IPS-20b (cell line): ENCODE results near the gene BBS12.
"Not testable (repeated sequence)": the region's sequence is repeated elsewhere in the genome, so short reads cannot be mapped to it uniquely, and the experiment has no call there.

Source experiments
- H3K27ac ChIP-seq: one replicate; pipeline ENCODE4 v1.5.1; 2013; ENCODE audit warnings: low read length
- H3K27me3 ChIP-seq: 2 replicates; pipeline ENCODE4 v1.6.1; 2013; ENCODE audit warnings: mild to moderate bottlenecking, low read length, inconsistent platforms; ENCODE audit not compliant: insufficient read depth
- H3K36me3 ChIP-seq: 2 replicates; pipeline ENCODE4 v1.6.1; 2013; ENCODE audit warnings: low read depth, mild to moderate bottlenecking, inconsistent platforms, low read length, moderate library complexity; ENCODE audit not compliant: insufficient read depth
- H3K4me1 ChIP-seq: 2 replicates; pipeline ENCODE4 v1.6.1; 2013; ENCODE audit warnings: mild to moderate bottlenecking, control low read depth, inconsistent platforms, low read length, moderate library complexity; ENCODE audit not compliant: insufficient read depth
- H3K4me3 ChIP-seq: 2 replicates; pipeline ENCODE4 v1.5.1; 2013; ENCODE audit warnings: mild to moderate bottlenecking, low read length, inconsistent platforms
- H3K9ac ChIP-seq: 2 replicates; pipeline ENCODE4 v1.6.1; 2013; ENCODE audit warnings: low read depth, mild to moderate bottlenecking, inconsistent platforms, low read length, moderate library complexity
- H3K9me3 ChIP-seq: 2 replicates; pipeline ENCODE4 v1.6.1; 2013; ENCODE audit warnings: mild to moderate bottlenecking, low read depth, low read length, inconsistent platforms; ENCODE audit not compliant: insufficient read depth

Gene BBS12

GRCh38 chr4:122786296-122786695 lies 53.8 kb downstream of the BBS12 start:
- not testable (repeated sequence) for H3K9ac ChIP-seq, H3K27ac ChIP-seq

GRCh38 chr4:122786920-122787319 lies 54.4 kb downstream of the BBS12 start:
- H3K4me1 ChIP-seq, result peaks cover 39% of the 10 kb centered on the region; the same call in 1 of the 2 replicates
- not testable (repeated sequence) for H3K4me3 ChIP-seq, H3K9ac ChIP-seq, H3K36me3 ChIP-seq, H3K27ac ChIP-seq, H3K27me3 ChIP-seq, H3K9me3 ChIP-seq

More at GRCh38 chr4:122786296-122786695, 53.8 kb downstream of the BBS12 start:
- not testable (repeated sequence) for H3K9me3 ChIP-seq, H3K4me3 ChIP-seq, H3K27me3 ChIP-seq, H3K36me3 ChIP-seq
- peaks cover 43% of the 10 kb centered on the region; the same call in 1 of the 2 replicates for H3K4me1 ChIP-seq

- no peak overlapping the region for H3K27ac ChIP-seq
- H3K27me3 ChIP-seq, result no peaks in the 10 kb centered on the region
- peaks cover 32% of the 10 kb centered on the region; the same call in 1 of the 2 replicates for H3K4me1 ChIP-seq
- H3K9ac ChIP-seq, result no peak overlapping the region; the same call in 1 of the 2 replicates
- H3K36me3 ChIP-seq, result no peaks in the 10 kb centered on the region
- H3K9me3 ChIP-seq, result no peaks in the 10 kb centered on the region
- H3K4me3 ChIP-seq, result no peak overlapping the region
These were observed 55.4 kb downstream of the BBS12 start for GRCh38 chr4:122787940-122788339.

DNA sequence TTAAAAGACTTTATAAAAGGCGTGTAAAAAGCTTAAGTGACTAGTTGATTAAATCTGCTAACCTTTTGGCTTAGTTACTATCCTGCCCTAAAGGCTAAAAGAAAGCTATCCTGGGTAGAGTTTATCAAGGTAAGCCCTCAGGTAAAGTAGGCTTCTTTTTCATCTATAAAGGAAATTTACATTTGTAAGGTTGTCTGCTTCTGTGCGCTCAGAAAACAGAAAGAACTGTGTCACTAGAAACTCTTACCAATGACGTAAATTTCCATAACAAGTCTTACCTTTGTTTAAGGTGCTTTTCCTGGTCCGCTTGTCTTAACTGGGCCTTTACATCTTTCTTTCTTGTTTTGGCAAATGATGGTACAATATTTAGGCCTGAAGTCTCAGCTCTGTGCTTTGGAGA lies 56.4 kb downstream of the BBS12 start:
- H3K9ac ChIP-seq, result peak overlapping the region; percentile 47; the same call in 1 of the 2 replicates
- H3K36me3 ChIP-seq, result no peaks in the 10 kb centered on the region
- peak overlapping the region; percentile 61 for H3K27ac ChIP-seq
- H3K27me3 ChIP-seq, result no peaks in the 10 kb centered on the region
- peak overlapping the region; percentile 36; the same call in 1 of the 2 replicates for H3K4me3 ChIP-seq
- no peaks in the 10 kb centered on the region for H3K9me3 ChIP-seq
- H3K4me1 ChIP-seq, result peaks cover 31% of the 10 kb centered on the region; the same call in 1 of the 2 replicates

DNA sequence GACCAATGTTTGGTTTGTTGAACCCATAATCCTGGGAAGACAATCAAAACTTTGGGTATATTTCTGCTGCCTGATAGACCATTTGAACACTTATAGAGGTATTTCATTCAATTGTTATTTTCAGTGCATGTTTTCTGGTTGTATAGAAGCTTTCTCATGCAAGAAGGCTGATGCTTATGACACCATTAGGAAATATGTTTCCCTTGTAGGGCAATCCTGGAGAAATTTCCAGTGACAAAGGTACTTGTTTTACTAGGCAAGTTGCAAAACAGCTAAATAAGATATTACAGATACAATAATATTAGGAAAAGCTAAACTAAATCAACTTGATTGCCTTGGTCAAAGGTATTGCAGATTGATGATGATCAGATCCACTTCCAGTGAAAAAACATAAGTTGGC lies 61.3 kb downstream of the BBS12 start:
- Histone ChIP-seq H3K36me3 (no peaks in the 10 kb centered on the region), H3K9ac (no peak overlapping the region), H3K27ac (no peak overlapping the region), H3K27me3 (no peaks in the 10 kb centered on the region), H3K4me1 (peaks cover 39% of the 10 kb centered on the region), H3K4me3 (no peak overlapping the region), H3K9me3 (no peaks in the 10 kb centered on the region)
